HG02759 (cell line): ENCODE results near the gene ELK4.

ENCODE experiments used
- ATAC-seq: cut with Tn5 transposase; IDR thresholded peaks from one replicate; pipeline ENCODE4 v1.9.1; 2021; ENCODE audit warnings: mild to moderate bottlenecking, moderate library complexity; ENCODE audit not compliant: unreplicated experiment

ELK4 gene

DNA sequence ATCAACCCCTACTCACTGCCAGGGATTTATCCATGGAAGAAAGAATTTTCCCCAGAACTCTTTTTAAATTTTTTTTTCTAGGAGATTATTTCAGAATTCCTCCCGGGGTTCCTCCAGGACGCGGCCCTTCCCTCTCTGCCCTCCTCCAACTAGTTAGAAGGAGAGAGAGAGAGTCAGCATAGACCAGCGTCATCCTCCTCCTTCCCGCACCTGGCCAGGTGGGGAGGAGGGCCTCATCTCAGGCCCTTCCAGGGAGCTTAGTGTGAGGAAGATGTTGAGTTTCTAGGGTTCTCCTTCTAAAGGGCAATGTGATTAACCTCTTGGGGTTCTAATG is 63.7 kb downstream of the ELK4 start:
- ATAC-seq: no peak

DNA sequence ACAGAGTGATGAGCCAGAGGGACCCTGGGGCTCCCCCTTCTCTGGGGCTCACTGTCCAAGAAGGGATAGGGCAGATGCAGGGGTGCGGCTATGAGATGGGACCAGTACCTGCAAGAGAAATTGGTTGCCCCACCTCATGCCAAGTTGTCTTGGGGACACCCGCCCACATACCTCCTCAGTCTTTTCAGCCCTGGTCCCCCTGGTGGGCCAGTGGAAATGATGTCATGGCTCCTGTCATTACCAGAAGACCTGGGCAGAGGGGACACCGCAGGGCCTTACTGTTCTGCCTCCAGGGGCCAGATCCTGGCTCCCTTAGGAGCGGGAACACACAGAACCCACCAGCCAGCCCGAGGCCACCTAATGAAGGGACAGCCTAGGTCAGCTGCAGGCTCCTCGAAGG is 64.1 kb downstream of the ELK4 start:
- ATAC-seq: no peak

DNA sequence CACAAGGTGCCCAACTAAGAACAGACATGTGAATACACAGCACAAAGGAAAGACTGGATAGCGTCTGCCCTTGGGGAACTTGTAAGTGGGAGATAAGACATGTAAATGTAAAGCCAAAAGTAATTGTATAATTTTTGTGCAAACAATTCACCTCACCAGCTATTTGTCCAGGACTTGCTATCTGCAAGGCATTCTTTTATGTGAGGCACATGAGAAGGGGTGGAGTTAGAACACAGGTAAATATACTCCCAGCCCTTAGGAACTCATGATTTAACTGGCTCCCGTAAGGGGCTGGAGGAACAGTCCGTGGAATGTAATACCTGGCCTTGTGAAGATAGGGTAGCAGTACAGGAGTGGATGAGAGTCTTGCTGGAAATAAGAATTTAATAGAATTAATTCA is 66.0 kb downstream of the ELK4 start:
- ATAC-seq: no peak

DNA sequence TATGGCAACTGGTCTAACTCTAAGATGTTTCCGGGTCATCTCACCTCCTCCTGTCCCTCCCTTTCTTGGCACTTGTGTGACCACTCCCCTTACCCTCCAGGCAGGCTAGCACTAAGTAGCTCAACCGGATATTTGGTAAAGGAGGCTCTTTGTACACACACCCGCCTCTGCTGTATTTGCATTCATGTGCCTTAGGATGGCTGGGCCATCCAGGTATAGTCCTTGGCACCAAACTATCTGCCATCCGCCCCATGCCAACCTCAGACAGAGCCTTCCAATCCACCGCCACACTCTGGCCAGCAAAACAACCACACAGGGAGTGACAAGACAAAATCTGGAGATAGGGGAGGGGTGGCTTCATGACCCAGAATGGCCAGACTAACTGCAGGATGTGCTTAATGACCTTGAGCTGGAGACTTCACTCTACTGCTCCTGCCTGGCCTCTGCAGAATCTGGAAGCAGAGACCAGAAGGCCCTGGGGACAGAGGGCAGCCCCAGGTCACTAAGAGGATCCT is 67.8 kb downstream of the ELK4 start:
- no peak for ATAC-seq

DNA sequence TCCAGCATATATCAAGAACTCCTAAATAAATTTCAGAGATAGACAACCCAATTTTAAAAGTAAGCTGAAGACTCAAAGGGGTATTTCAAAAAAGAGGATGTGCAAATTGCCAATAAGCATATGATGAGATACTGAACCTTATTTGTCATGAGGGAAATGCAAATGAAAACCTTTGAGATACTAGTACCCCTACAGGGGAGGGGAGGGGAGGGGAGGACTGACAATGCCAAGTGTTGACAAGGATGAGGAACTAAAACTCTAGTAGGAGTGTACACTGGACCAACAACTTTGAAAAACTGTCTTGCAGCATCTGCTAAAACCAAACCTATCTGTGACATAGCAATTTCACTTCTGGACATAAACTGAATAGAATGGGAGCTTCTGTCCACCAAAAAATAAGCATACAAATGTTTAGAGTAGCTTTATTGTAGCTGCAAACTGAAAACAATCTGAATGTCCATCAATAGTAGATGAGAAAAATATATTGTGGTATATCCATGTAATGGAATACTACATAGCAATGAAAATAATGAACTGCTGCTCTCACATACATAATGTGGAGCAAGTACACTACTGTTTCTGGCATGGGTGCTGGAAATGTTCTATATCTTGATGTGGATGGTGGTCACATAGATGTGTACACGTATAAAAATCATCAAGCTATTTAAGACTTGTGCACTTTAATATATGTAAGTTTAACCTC is 70.2 kb downstream of the ELK4 start:
- no peak for ATAC-seq
